K562 (cell line): ENCODE measurements around the gene SYNRG. TPM values are rescaled to one million over a fixed set of nuclear protein-coding genes. Genes with fewer than 3 reads are reported as not detected.

ENCODE experiments used
- KDM4B ChIP-seq, 2 experiments: fragments of 450-650 bp in 1 of 2; sonication (generic) in 1 of 2; IDR thresholded peaks; 2 replicates each; pipeline ENCODE4 v1.6.1; 2016 to 2017; ENCODE audit warnings: borderline replicate concordance in 2 of 2, antibody characterized with exemption in 1 of 2, low read depth in 1 of 2, mild to moderate bottlenecking in 1 of 2
- MCM2 ChIP-seq: fragments of 450-650 bp; IDR thresholded peaks from 2 replicates; pipeline ENCODE4 v1.6.1; 2017; ENCODE audit warnings: low read depth, mild to moderate bottlenecking
- RBBP5 ChIP-seq: fragments of 200-600 bp; sonication (generic); IDR thresholded peaks from 2 replicates; pipeline ENCODE4 v1.6.1; 2012; ENCODE audit warnings: borderline replicate concordance, mild to moderate bottlenecking, low read length, control low read depth, inconsistent platforms; ENCODE audit not compliant: insufficient read depth, poor library complexity, severe bottlenecking
- REST ChIP-seq, 2 experiments: fragments of 450-650 bp; formaldehyde crosslinking in 1 of 2; IDR thresholded peaks; 2 replicates each; pipeline versions ENCODE4 v1.4.0 to v1.6.1; 2014 to 2020; ENCODE audit warnings: mild to moderate bottlenecking in 2 of 2, borderline replicate concordance in 1 of 2, low read depth in 1 of 2
- SMC3 ChIP-seq: conservative IDR thresholded peaks from 2 replicates; pipeline ENCODE4 v1.6.1; 2011; ENCODE audit warnings: low read depth, low read length, improper control_type of control experiment; ENCODE audit not compliant: insufficient read depth
- THAP7 ChIP-seq: fragments of 250-450 bp; sonication (Bioruptor Pico); IDR thresholded peaks from 2 replicates; pipeline ENCODE4 v1.5.0; 2021
- ZBTB40 ChIP-seq, 2 experiments: fragments of 450-650 bp in 1 of 2; sonication (generic) in 1 of 2; formaldehyde crosslinking in 1 of 2; IDR thresholded peaks; 2 replicates each; pipeline versions ENCODE4 v1.7.1 to v1.9.0; 2016 to 2022; ENCODE audit warnings: inconsistent platforms in 1 of 2, mild to moderate bottlenecking in 1 of 2, missing genetic modification reagents in 1 of 2
- polyA plus RNA-seq, 8 experiments: library from polyadenylated mRNA; depleted of rRNA in 4 of 8; stranded (reverse) in 5 of 8; unstranded in 3 of 8; fragments of >200 nt; fragmentation: Nextera tagmentation in 2 of 8; fragmentation: Illumina TruSeq in 1 of 8; extraction: Ambion mirVana in 2 of 8; extraction: Trizol in 1 of 8; gene quantifications; 2 replicates each; pipeline versions ENCODE4 v1.2.1 to v1.2.3, GENCODE V29; 2011 to 2014; ENCODE audit warnings: inconsistent platforms in 1 of 8, missing spikeins in 1 of 8
- total RNA-seq, 7 experiments: library from RNA; depleted of rRNA in 6 of 7; stranded (reverse); fragments of >200 nt in 6 of 7; fragmentation: Illumina TruSeq in 2 of 7; extraction: Trizol in 2 of 7; gene quantifications; 2 replicates each; pipeline versions ENCODE4 v1.2.1 to v1.2.3, GENCODE V29; 2011 to 2021; ENCODE audit warnings: low replicate concordance in 1 of 7

SYNRG gene
- total and polyA plus RNA-seq, 9 of the 15 experiments (the other 6 are each of a cell fraction or from before 2014, with no cell fraction given) = 2.9 to 28.2 (median 15.1) TPM

GRCh38 chr17:37527249-37527851 lies 81.9 kb downstream of the SYNRG start (continued):
- no peak for TF ChIP-seq ZBTB40 (IDR thresholded peaks at IDR 0.05)
- no peak for TF ChIP-seq ZBTB40 (CRISPR knock-in tag; IDR thresholded peaks at IDR 0.05)
- TF ChIP-seq THAP7 = no peak
- TF ChIP-seq RBBP5 = no peak
- peak; percentile 44; the same call in 1 of the 2 replicates for TF ChIP-seq REST (IDR thresholded peaks at IDR 0.05; ENCODE audit: borderline replicate concordance)
- TF ChIP-seq REST (CRISPR knock-in tag; IDR thresholded peaks at IDR 0.05; ENCODE audit: low read depth) = no peak
- TF ChIP-seq SMC3 = peak; percentile 49
- TF ChIP-seq MCM2 = no peak
- no peak for TF ChIP-seq KDM4B (IDR thresholded peaks at IDR 0.05; ENCODE audit: borderline replicate concordance in 2 of 2, low read depth in 1 of 2)
